Lung (tissue), 12 donors: ENCODE data around the gene CEP164. TPM values are rescaled to one million over a fixed set of nuclear protein-coding genes. Genes with fewer than 3 reads are reported as not detected.

ENCODE experiments used
- ATAC-seq: fragments of 200-7000 bp; cut with Tn5 transposase; one replicate; pipeline ENCODE4 v1.9.1; 2020; ENCODE audit warnings: moderate number of reproducible peaks; ENCODE audit not compliant: insufficient read depth, low FRiP score
- DNase-seq, 3 donors: peaks; one replicate each; pipeline ENCODE4 v3.0.0-alpha.2; 2013 to 2017
- H3K27ac ChIP-seq, 2 donors: one replicate each; pipeline ENCODE4 v1.5.1; 2013; ENCODE audit warnings: mild to moderate bottlenecking in 2 of 2, moderate library complexity in 2 of 2, control low read depth in 1 of 2, inconsistent platforms in 1 of 2, low read depth in 1 of 2, low read length in 1 of 2
- H3K27me3 ChIP-seq, 3 donors: one replicate each; pipeline ENCODE4 v1.5.1; 2013; ENCODE audit warnings: low read length in 2 of 3; ENCODE audit not compliant: control insufficient read depth in 3 of 3, insufficient read depth in 3 of 3
- H3K36me3 ChIP-seq, 4 donors: one replicate each; pipeline ENCODE4 v1.5.1; 2013; ENCODE audit warnings: low read length in 4 of 4, mild to moderate bottlenecking in 1 of 4, moderate library complexity in 1 of 4; ENCODE audit not compliant: control insufficient read depth in 4 of 4, insufficient read depth in 4 of 4
- H3K4me1 ChIP-seq, 5 donors: one replicate each; pipeline ENCODE4 v1.5.1; 2013; ENCODE audit warnings: low read length in 5 of 5, mild to moderate bottlenecking in 2 of 5, moderate library complexity in 1 of 5; ENCODE audit not compliant: control insufficient read depth in 5 of 5, insufficient read depth in 5 of 5
- H3K4me3 ChIP-seq: one replicate; pipeline ENCODE4 v1.5.1; 2013; ENCODE audit warnings: mild to moderate bottlenecking, control low read depth, moderate library complexity
- H3K9ac ChIP-seq, 2 donors: one replicate each; pipeline ENCODE4 v1.5.1; 2013; ENCODE audit warnings: low read length in 2 of 2, control low read depth in 1 of 2; ENCODE audit not compliant: insufficient read depth in 1 of 2
- H3K9me3 ChIP-seq, 4 donors: one replicate each; pipeline ENCODE4 v1.5.1; 2013; ENCODE audit warnings: low read length in 3 of 4, mild to moderate bottlenecking in 1 of 4, moderate library complexity in 1 of 4; ENCODE audit not compliant: control insufficient read depth in 4 of 4, insufficient read depth in 3 of 4
- CTCF ChIP-seq: IDR thresholded peaks from 2 replicates; pipeline ENCODE4 v1.5.1; 2012; ENCODE audit warnings: mild to moderate bottlenecking; ENCODE audit errors: control extremely low read depth, extremely low read depth
- WGBS, 2 donors: extraction: QIAGEN DNeasy Blood & Tissue Kit; methylation state at CpG; one replicate each; pipeline ENCODE4 v1.1.7; 2013; 5-methylcytosine and 5-hydroxymethylcytosine counted together
- polyA plus RNA-seq, 2 donors: library from polyadenylated mRNA; stranded (reverse); fragments of 200-250 nt; gene quantifications; one replicate each; pipeline ENCODE4 v1.2.1, GENCODE V29; 2013
- total RNA-seq, 2 donors: library from RNA; depleted of rRNA in 1 of 2; stranded (reverse); fragments of >200 nt in 1 of 2; gene quantifications; one replicate each; pipeline ENCODE4 v1.2.1, GENCODE V29; 2014 to 2021
- donor health status: control.
- donor health status: control.
- donor health status: Bipolar disorder and iron deficiency.
- donor health status: healthy.
- donor health status: DM: yes; HTN: yes; CAD: no.

CEP164 gene
- total and polyA plus RNA-seq, 4 donors, result 12.0 to 36.1 (median 26.7) TPM

DNA sequence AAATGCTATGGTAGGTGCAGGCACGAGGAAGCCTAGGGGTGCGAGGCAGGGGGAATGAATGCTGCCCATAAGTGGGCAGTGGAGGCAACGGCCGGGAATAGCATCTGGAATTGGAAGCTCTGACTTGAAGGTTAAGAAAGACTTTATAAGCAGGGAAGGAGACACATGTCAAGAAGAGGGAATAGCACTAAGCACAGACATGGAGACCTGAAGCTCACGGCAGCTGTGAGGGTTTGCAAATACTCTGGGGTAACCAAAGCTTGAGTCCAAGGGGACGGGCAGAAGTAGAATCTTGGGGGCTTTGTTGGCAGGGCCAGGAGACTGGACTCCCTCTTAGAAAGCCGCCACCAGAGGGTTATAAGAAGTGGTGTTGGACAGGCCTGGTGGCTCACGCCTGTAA lies 112.6 kb downstream of the CEP164 start:
- Histone ChIP-seq H3K27ac (no peak overlapping the region), H3K27me3 (peaks cover 0 to 25% (median 0%) of the 10 kb centered on the region in 3 donors), H3K4me3 (no peak overlapping the region), H3K36me3 (peaks cover 0 to 5% (median 0%) of the 10 kb centered on the region in 4 donors), H3K9me3 (peaks cover 0 to 4% (median 2%) of the 10 kb centered on the region in 4 donors), H3K4me1 (peaks cover 0 to 17% (median 0%) of the 10 kb centered on the region in 5 donors), H3K9ac (no peak overlapping the region)
- 93 to 94% methylated on average over 8 of the region's 8 CpGs for WGBS, 2 donors
- no peak for DNase-seq
- ATAC-seq, result no peak
- TF ChIP-seq CTCF, result no peak

DNA sequence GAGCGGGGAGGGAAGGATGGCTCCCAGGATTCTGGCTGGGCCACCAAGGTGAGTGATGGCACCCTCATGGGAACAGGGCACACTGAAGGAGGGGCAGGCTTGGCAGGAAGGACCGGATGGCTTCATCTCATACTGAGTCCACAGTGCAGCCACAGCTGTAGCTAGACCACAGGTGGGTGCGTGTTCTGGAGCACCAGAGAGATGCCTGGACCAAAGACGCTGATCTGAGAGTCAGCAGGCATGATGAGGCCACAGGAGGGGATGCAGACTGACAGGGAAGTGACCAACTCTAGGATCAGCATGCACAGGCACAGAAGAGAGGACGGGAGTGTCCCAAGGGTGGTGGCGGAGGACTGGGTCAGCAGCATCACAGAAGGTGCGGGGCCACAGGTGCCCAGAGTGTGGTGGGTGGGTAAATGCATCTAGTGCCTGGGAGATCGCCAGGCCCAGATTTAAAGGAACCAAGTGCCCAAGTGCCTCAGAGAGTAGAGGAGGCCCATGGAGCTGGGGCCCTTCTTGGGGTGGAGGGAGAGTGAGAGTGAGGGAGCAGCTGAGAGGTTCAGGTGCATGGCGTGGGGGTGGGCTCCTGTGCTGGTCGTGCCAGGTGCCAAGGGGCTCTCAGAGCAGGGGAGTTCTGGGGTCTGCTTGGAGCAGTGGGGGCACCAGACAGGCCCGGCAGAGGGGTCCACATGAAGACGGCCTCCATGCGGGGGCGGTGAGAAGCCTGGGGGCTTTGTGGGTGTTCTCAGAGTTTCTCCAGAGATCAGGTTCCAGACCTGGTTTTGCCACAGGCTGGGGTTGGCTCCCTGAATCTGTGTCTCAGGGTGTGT lies 113.7 kb downstream of the CEP164 start:
- Histone ChIP-seq H3K27me3 (peaks cover 0 to 27% (median 0%) of the 10 kb centered on the region in 3 donors), H3K4me1 (peaks cover 0 to 18% (median 0%) of the 10 kb centered on the region in 5 donors), H3K4me3 (no peak overlapping the region), H3K27ac (no peak overlapping the region), H3K9me3 (peaks cover 0 to 4% (median 2%) of the 10 kb centered on the region in 4 donors), H3K9ac (no peak overlapping the region), H3K36me3 (peaks cover 0 to 5% (median 0%) of the 10 kb centered on the region in 4 donors)
- no peak for DNase-seq
- WGBS, 2 donors, result 86 to 94% methylated on average over 14 of the region's 14 CpGs
- no peak for TF ChIP-seq CTCF
- no peak for ATAC-seq

DNA sequence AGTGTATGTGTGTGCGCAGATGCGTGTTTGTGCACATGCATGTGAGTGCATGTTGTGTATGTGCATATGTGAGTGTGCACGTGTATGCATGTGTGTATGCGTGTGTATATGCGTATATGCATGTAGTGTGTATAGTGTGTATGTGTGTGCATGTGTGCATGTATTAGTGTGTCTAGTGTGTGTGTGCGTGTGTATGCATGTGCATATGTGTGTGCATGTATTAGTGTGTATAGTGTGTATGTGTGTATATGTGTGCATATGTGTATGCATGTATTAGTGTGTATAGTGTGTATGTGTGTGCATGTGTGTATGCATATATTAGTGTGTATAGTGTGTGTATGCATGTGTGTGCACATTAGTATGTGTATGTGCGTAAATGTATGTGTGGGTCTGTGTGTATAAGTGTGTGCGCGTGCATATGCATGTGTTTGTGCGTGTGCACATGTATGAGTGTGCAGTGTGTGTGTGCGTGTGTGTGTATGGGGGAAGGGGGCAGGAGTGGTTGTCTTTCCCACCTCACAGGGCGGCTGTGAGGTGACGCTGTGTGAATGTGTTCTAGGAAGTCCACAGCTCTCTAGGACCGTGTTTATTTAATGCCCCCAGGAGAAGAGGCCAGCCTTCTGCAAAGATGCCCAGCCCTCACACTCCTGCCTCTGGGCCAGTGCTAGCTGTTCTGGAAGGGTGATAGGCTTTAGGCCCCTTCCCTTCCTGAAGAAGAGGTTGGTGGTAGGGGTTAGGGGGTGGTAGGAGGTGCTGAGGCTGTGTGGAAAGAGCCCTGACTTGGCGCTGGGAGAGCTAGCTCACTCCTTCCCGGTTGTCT lies 114.6 kb downstream of the CEP164 start:
- H3K4me1 ChIP-seq, result peaks cover 0 to 18% (median 0%) of the 10 kb centered on the region in 5 donors
- H3K9me3 ChIP-seq, result peaks cover 0 to 3% (median under 1%) of the 10 kb centered on the region in 4 donors
- TF ChIP-seq CTCF, result no peak
- peaks cover 0 to 27% (median 0%) of the 10 kb centered on the region in 3 donors for H3K27me3 ChIP-seq
- ATAC-seq, result no peak
- H3K9ac ChIP-seq, result no peak overlapping the region
- DNase-seq, result no peak
- peaks cover 0 to 5% (median 0%) of the 10 kb centered on the region in 4 donors for H3K36me3 ChIP-seq
- no peak overlapping the region for H3K27ac ChIP-seq
- no peak overlapping the region for H3K4me3 ChIP-seq
- WGBS, 2 donors, result 91 to 92% methylated on average over 16 of the region's 16 CpGs
